SK-N-SH (cell line): Measurements from ENCODE around the gene NDRG2. TPM values are rescaled to one million over a fixed set of nuclear protein-coding genes. Genes with fewer than 3 reads are reported as not detected.

Experiments used
- CTCF ChIA-PET: fragments of 300-600, 350-600 bp; formaldehyde crosslinking; extraction: SDS; loops from one replicate; lab custom pipeline; 2021; lab: Yijun Ruan, JAX
- POLR2A ChIA-PET: fragments of 350-600 bp; sonication (Branson Sonifier 250); formaldehyde crosslinking; extraction: SDS; loops from one replicate; lab custom pipeline; 2020; ENCODE audit warnings: antibody characterized with exemption, inconsistent platforms; lab: Yijun Ruan, JAX
- DNase-seq: peaks from one replicate; pipeline ENCODE4 v3.0.0; 2012
- H2AFZ ChIP-seq: fragments of 200-600 bp; sonication (generic); 2 replicates; pipeline ENCODE4 v1.8.1; 2016; ENCODE audit warnings: antibody characterized with exemption, mild to moderate bottlenecking, low read depth
- H3F3A ChIP-seq: fragments of 200-600 bp; sonication (generic); replicated peaks from 2 replicates; pipeline ENCODE3; 2016; ENCODE audit warnings: antibody characterized with exemption, mild to moderate bottlenecking; ENCODE audit not compliant: insufficient read depth
- H3K27ac ChIP-seq, 2 experiments: fragments of 200-500 bp in 1 of 2; fragments of 200-600 bp in 1 of 2; sonication (Bioruptor generic) in 1 of 2; sonication (generic), shearing (Covaris generic) in 1 of 2; 2 replicates each; pipeline versions ENCODE4 v1.5.1 to v1.6.1; 2014 to 2016; ENCODE audit warnings: low read depth in 2 of 2, inconsistent platforms in 1 of 2, low read length in 1 of 2, mild to moderate bottlenecking in 1 of 2, mixed read lengths in 1 of 2
- H3K27me3 ChIP-seq: fragments of 200-600 bp; sonication (generic), shearing (Covaris generic); 2 replicates; pipeline ENCODE4 v1.6.1; 2016; ENCODE audit warnings: mixed run types; ENCODE audit not compliant: insufficient read depth
- H3K36me3 ChIP-seq, 2 experiments: fragments of 200-500 bp in 1 of 2; fragments of 200-600 bp in 1 of 2; sonication (Bioruptor generic) in 1 of 2; sonication (generic) in 1 of 2; replicated peaks in 1 of 2; 2 replicates each; pipeline versions ENCODE3 to v1.5.1; 2014 to 2016; ENCODE audit warnings: low read length in 1 of 2, mild to moderate bottlenecking in 1 of 2; ENCODE audit not compliant: insufficient read depth in 2 of 2, control insufficient read depth in 1 of 2
- H3K4me1 ChIP-seq, 2 experiments: fragments of 200-500 bp in 1 of 2; fragments of 200-600 bp in 1 of 2; sonication (Bioruptor generic) in 1 of 2; sonication (generic), shearing (Covaris generic) in 1 of 2; 2 replicates each; pipeline versions ENCODE4 v1.5.1 to v1.6.1; 2014 to 2016; ENCODE audit warnings: low read depth in 1 of 2, low read length in 1 of 2, mixed run types in 1 of 2; ENCODE audit not compliant: insufficient read depth in 2 of 2, control insufficient read depth in 1 of 2
- H3K4me2 ChIP-seq: fragments of 200-600 bp; sonication (generic), shearing (Covaris generic); 2 replicates; pipeline ENCODE4 v1.6.1; 2017; ENCODE audit warnings: mixed run types
- H3K4me3 ChIP-seq, 2 experiments: fragments of 200-500 bp in 1 of 2; fragments of 200-600 bp in 1 of 2; sonication (Bioruptor generic) in 1 of 2; sonication (generic), shearing (Covaris generic) in 1 of 2; 2 replicates each; pipeline versions ENCODE4 v1.5.1 to v1.8.1; 2014 to 2016; ENCODE audit warnings: low read depth in 2 of 2, inconsistent platforms in 1 of 2, low read length in 1 of 2, mild to moderate bottlenecking in 1 of 2, mixed read lengths in 1 of 2, moderate library complexity in 1 of 2
- H3K79me2 ChIP-seq: fragments of 200-600 bp; sonication (generic); 2 replicates; pipeline ENCODE4 v1.8.1; 2017; ENCODE audit warnings: mild to moderate bottlenecking; ENCODE audit not compliant: insufficient read depth
- H3K9ac ChIP-seq: fragments of 200-600 bp; sonication (generic); 2 replicates; pipeline ENCODE4 v1.6.1; 2017; ENCODE audit warnings: mixed run types
- H3K9me2 ChIP-seq: fragments of 200-600 bp; sonication (generic); 2 replicates; pipeline ENCODE4 v1.6.1; 2017; ENCODE audit warnings: mixed run types
- H3K9me3 ChIP-seq: fragments of 200-600 bp; sonication (generic); 2 replicates; pipeline ENCODE4 v1.6.1; 2017; ENCODE audit warnings: mixed run types, mild to moderate bottlenecking, moderate library complexity
- H4K20me1 ChIP-seq: fragments of 200-600 bp; sonication (generic); 2 replicates; pipeline ENCODE4 v1.6.1; 2017; ENCODE audit warnings: mild to moderate bottlenecking, mixed run types; ENCODE audit not compliant: insufficient read depth
- CHD2 ChIP-seq: fragments of 150-350 bp; IDR thresholded peaks from 2 replicates; pipeline ENCODE4 v1.6.1; 2018; ENCODE audit warnings: low read length; ENCODE audit not compliant: partially characterized antibody
- ELF1 ChIP-seq: IDR thresholded peaks from 2 replicates; pipeline ENCODE4 v1.4.0; 2012
- FOXM1 ChIP-seq: IDR thresholded peaks from 2 replicates; pipeline ENCODE4 v1.4.0; 2012; ENCODE audit warnings: low read depth, mild to moderate bottlenecking
- JUND ChIP-seq: IDR thresholded peaks from 2 replicates; pipeline ENCODE4 v1.4.0; 2012
- MEF2A ChIP-seq: IDR thresholded peaks from 2 replicates; pipeline ENCODE4 v1.4.0; 2012; ENCODE audit warnings: low read depth, borderline replicate concordance
- NRF1 ChIP-seq: IDR thresholded peaks from 2 replicates; pipeline ENCODE4 v1.6.1; 2012; ENCODE audit warnings: low read depth, mild to moderate bottlenecking, low read length
- POLR2AphosphoS5 ChIP-seq: IDR thresholded peaks from 2 replicates; pipeline ENCODE4 v1.6.1; 2012; ENCODE audit warnings: low read depth, low read length
- RCOR1 ChIP-seq: fragments of 150-350 bp; IDR thresholded peaks from 2 replicates; pipeline ENCODE4 v1.6.1; 2017; ENCODE audit warnings: antibody characterized with exemption, low read length
- RFX5 ChIP-seq: IDR thresholded peaks from 2 replicates; pipeline ENCODE4 v1.6.1; 2012; ENCODE audit warnings: mild to moderate bottlenecking, improper control_type of control experiment, low read length
- SMC3 ChIP-seq: IDR thresholded peaks from 2 replicates; pipeline ENCODE4 v1.6.1; 2012; ENCODE audit warnings: low read depth, low read length, improper control_type of control experiment
- TAF1 ChIP-seq: IDR thresholded peaks from 2 replicates; pipeline ENCODE4 v1.6.1; 2012; ENCODE audit warnings: low read depth, mild to moderate bottlenecking, low read length, moderate library complexity, borderline replicate concordance
- TEAD4 ChIP-seq: IDR thresholded peaks from 2 replicates; pipeline ENCODE4 v1.4.0; 2012; ENCODE audit warnings: mild to moderate bottlenecking, borderline replicate concordance; ENCODE audit not compliant: insufficient read depth
- YY1 ChIP-seq: IDR thresholded peaks from 2 replicates; pipeline ENCODE4 v1.4.0; 2012; ENCODE audit warnings: low read depth, mild to moderate bottlenecking
- WGBS: methylation state at CpG from one replicate; pipeline ENCODE4 v1.1.6; 2017; ENCODE audit warnings: low lambda C conversion rate; 5-methylcytosine and 5-hydroxymethylcytosine counted together
- polyA plus RNA-seq, 3 experiments: library from polyadenylated mRNA; depleted of rRNA; stranded (reverse); fragments of >200 nt; gene quantifications; 2 replicates each; pipeline ENCODE4 v1.2.3, GENCODE V29; 2012
- TF ChIP-seq, protein P1 (sequence below): fragments of 150-350 bp; IDR thresholded peaks from 2 replicates; pipeline ENCODE4 v1.6.1; 2017; ENCODE audit warnings: antibody characterized with exemption, low read length, low read depth, borderline replicate concordance
- TF ChIP-seq, protein P2 (sequence below): IDR thresholded peaks from 2 replicates; pipeline ENCODE4 v1.4.0; 2012; ENCODE audit warnings: low read depth
- TF ChIP-seq, protein P3 (sequence below): IDR thresholded peaks from 2 replicates; pipeline ENCODE4 v1.4.0; 2012; ENCODE audit warnings: low read depth, borderline replicate concordance
- TF ChIP-seq, protein P4 (sequence below): IDR thresholded peaks from 2 replicates; pipeline ENCODE4; 2012
- TF ChIP-seq, protein P5 (sequence below): fragments of 200-600 bp; sonication (generic); IDR thresholded peaks from 2 replicates; pipeline ENCODE4 v1.6.1; 2017; ENCODE audit warnings: antibody characterized with exemption, mild to moderate bottlenecking, moderate library complexity

NDRG2 gene
- polyA plus RNA-seq, 1 of the 3 experiments (the other 2 are of a cell fraction) = 15.8 TPM

DNA sequence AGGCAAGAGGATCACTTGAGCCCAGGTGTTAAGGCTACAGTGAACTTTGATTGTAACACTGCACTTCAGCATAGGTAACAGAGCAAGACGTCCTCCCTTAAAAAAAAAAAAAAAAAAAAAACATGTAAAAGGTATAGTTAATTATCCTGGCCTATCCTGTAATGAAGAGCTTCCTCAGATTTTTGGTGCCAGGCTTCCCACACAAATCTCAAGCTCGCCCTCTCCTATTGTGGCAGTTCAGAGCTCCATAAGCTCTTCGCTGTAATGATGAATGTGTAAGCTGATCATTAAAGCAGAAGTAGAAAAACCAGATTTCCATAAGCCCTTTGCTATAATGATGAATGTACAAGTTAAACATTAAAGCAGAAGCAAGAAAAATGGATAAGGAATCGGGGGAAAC, 27.7 kb downstream of the NDRG2 start:
- H3K9me2 ChIP-seq = no peaks in the 10 kb centered on the region
- TF ChIP-seq NRF1 (no peak), RFX5 (no peak), FOXM1 (no peak), YY1 (no peak), TEAD4 (no peak), TAF1 (no peak), MEF2A (no peak), POLR2AphosphoS5 (no peak), CHD2 (no peak)
- TF ChIP-seq, protein P1, sequence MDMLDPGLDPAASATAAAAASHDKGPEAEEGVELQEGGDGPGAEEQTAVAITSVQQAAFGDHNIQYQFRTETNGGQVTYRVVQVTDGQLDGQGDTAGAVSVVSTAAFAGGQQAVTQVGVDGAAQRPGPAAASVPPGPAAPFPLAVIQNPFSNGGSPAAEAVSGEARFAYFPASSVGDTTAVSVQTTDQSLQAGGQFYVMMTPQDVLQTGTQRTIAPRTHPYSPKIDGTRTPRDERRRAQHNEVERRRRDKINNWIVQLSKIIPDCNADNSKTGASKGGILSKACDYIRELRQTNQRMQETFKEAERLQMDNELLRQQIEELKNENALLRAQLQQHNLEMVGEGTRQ = no peak
- TF ChIP-seq, protein P2, sequence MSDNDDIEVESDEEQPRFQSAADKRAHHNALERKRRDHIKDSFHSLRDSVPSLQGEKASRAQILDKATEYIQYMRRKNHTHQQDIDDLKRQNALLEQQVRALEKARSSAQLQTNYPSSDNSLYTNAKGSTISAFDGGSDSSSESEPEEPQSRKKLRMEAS = no peak
- TF ChIP-seq, protein P3, sequence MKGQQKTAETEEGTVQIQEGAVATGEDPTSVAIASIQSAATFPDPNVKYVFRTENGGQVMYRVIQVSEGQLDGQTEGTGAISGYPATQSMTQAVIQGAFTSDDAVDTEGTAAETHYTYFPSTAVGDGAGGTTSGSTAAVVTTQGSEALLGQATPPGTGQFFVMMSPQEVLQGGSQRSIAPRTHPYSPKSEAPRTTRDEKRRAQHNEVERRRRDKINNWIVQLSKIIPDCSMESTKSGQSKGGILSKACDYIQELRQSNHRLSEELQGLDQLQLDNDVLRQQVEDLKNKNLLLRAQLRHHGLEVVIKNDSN = no peak
- H4K20me1 ChIP-seq = no peaks in the 10 kb centered on the region
- peaks cover 8% of the 10 kb centered on the region; the same call in 1 of the 2 replicates for H3K79me2 ChIP-seq
- H3K27ac ChIP-seq = no peak overlapping the region
- DNase-seq = no peak
- H3K36me3 ChIP-seq = peaks cover 28 to 50% of the 10 kb centered on the region in 2 experiments
- no peak overlapping the region for H2AFZ ChIP-seq
- H3F3A ChIP-seq = peaks cover 9% of the 10 kb centered on the region
- CTCF ChIA-PET = interaction anchor here (0.7 to 8.8 kb wide), 8 partner anchors 14 to 557 kb away, joined by 3 to 54 read pairs (median 5); partner anchors contain the start of gene ARHGEF40
- H3K9me3 ChIP-seq = no peaks in the 10 kb centered on the region
- H3K27me3 ChIP-seq = no peaks in the 10 kb centered on the region
- no peaks in the 10 kb centered on the region; a peak in 1 of 4 replicates for H3K4me1 ChIP-seq
- 81% methylated on average over 4 of the region's 4 CpGs for WGBS
- H3K9ac ChIP-seq = no peak overlapping the region
- H3K4me3 ChIP-seq = no peak overlapping the region
- H3K4me2 ChIP-seq = no peak overlapping the region
- POLR2A ChIA-PET = interaction anchor here (0.6 kb wide), 1 partner anchor 51 kb away, joined by 3 read pairs; no protein-coding TSS in a partner anchor

DNA sequence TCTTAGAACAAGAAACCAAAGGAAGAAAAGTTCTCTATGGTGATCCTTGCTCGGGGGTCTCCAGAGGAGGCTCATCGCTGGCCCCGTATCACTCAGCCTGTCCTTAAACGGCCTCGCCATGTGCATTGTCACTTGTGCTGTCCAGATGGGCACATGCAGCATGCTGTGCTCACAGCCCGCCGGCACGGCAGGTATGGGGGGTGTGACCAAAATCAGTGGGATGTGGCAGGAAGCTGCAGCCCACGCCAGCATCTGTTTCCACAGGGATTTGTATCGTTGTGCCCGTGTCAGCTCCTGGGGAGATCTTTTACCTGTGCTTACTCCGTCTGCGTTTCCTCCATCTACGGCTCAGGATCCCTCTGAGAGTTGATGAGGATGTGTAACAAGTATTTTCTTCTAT, 28.3 kb downstream of the NDRG2 start:
- Histone ChIP-seq H3K9ac (no peak overlapping the region), H3K27me3 (no peaks in the 10 kb centered on the region), H3K36me3 (peaks cover 34 to 54% of the 10 kb centered on the region in 2 experiments), H3K4me1 (peaks cover 3 to 5% of the 10 kb centered on the region in 2 experiments; a peak in 2 of 4 replicates), H3K4me2 (no peak overlapping the region), H3K27ac (no peak overlapping the region), H3F3A (peaks cover 9% of the 10 kb centered on the region), H3K9me3 (no peaks in the 10 kb centered on the region), H3K79me2 (peaks cover 14% of the 10 kb centered on the region; the same call in 1 of the 2 replicates), H3K4me3 (no peak overlapping the region), H2AFZ (no peak overlapping the region), H3K9me2 (no peaks in the 10 kb centered on the region), H4K20me1 (0 out of 2 replicates have a peak, but pooled peaks cover 5% of the 10 kb centered on the region)
- ChIA-PET CTCF (interaction anchor here (0.9 to 8.8 kb wide), 5 partner anchors 18 to 107 kb away, joined by 3 to 54 read pairs (median 19); no protein-coding TSS in a partner anchor), POLR2A (no interaction called here)
- TF ChIP-seq TEAD4 (no peak), FOXM1 (no peak), JUND (no peak), NRF1 (no peak), ELF1 (no peak), MEF2A (no peak), RCOR1 (no peak), YY1 (no peak), SMC3 (no peak)
- TF ChIP-seq, protein P4, sequence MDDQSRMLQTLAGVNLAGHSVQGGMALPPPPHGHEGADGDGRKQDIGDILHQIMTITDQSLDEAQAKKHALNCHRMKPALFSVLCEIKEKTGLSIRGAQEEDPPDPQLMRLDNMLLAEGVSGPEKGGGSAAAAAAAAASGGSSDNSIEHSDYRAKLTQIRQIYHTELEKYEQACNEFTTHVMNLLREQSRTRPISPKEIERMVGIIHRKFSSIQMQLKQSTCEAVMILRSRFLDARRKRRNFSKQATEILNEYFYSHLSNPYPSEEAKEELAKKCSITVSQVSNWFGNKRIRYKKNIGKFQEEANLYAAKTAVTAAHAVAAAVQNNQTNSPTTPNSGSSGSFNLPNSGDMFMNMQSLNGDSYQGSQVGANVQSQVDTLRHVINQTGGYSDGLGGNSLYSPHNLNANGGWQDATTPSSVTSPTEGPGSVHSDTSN = no peak
- TF ChIP-seq, protein P1 = no peak
- TF ChIP-seq, protein P3 = no peak
- TF ChIP-seq, protein P5, sequence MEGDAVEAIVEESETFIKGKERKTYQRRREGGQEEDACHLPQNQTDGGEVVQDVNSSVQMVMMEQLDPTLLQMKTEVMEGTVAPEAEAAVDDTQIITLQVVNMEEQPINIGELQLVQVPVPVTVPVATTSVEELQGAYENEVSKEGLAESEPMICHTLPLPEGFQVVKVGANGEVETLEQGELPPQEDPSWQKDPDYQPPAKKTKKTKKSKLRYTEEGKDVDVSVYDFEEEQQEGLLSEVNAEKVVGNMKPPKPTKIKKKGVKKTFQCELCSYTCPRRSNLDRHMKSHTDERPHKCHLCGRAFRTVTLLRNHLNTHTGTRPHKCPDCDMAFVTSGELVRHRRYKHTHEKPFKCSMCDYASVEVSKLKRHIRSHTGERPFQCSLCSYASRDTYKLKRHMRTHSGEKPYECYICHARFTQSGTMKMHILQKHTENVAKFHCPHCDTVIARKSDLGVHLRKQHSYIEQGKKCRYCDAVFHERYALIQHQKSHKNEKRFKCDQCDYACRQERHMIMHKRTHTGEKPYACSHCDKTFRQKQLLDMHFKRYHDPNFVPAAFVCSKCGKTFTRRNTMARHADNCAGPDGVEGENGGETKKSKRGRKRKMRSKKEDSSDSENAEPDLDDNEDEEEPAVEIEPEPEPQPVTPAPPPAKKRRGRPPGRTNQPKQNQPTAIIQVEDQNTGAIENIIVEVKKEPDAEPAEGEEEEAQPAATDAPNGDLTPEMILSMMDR = no peak
- no peak for DNase-seq
- 96% methylated on average over 10 of the region's 14 CpGs for WGBS
